Measurements from ENCODE around the gene KCTD13.
"Not testable (repeated sequence)": the region's sequence is repeated elsewhere in the genome, so short reads cannot be mapped to it uniquely, and the experiment has no call there.

DNA sequence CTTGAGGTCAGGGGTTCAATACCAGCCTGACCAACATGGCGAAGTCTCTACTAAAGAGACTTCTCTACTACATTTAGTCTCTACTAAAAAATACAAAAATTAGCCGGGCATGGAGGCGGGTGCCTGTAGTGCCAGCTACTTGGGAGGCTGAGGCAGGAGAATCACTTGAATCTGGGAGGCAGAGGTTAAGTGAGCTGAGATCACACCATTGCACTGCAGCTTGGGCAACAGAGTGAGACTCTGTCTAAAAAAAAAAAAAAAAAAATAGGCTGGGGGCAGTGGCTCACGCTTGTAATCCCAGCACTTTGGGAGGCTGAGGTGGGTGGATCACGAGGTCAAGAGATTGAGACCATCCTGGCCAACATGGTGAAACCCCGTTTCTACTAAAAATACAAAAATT is 16.2 kb downstream of the KCTD13 start:
- not testable (repeated sequence) for TF ChIP-seq POLR2A (IDR thresholded peaks at IDR 0.05; ENCODE audit: low read length); GATA1 (IDR thresholded peaks at IDR 0.05; ENCODE audit: low read depth, low read length)
